Large intestine (tissue), 3 donors: ENCODE results near the gene MYO7B. TPM values are rescaled to one million over a fixed set of nuclear protein-coding genes. Genes with fewer than 3 reads are reported as not detected.
A peak's percentile ranks its signal among the peaks of the same experiment; 100 is the strongest.

Experiments
- DNase-seq, 2 donors: peaks; one replicate each; pipeline versions ENCODE4 v3.0.0 to v3.0.0-alpha.2; 2013
- H3K27ac ChIP-seq: one replicate; pipeline ENCODE4 v1.5.1; 2013; ENCODE audit warnings: low read length
- H3K27me3 ChIP-seq: 2 replicates; pipeline ENCODE4 v1.6.1; 2013; ENCODE audit warnings: low read length; ENCODE audit not compliant: control insufficient read depth, insufficient read depth
- H3K36me3 ChIP-seq: 2 replicates; pipeline ENCODE4 v1.6.1; 2013; ENCODE audit warnings: low read length; ENCODE audit not compliant: control insufficient read depth, insufficient read depth
- H3K4me1 ChIP-seq: one replicate; pipeline ENCODE4 v1.6.1; 2013; ENCODE audit warnings: low read length; ENCODE audit not compliant: control insufficient read depth, insufficient read depth
- H3K4me3 ChIP-seq: one replicate; pipeline ENCODE4 v1.5.1; 2013; ENCODE audit warnings: low read length
- H3K9me3 ChIP-seq: one replicate; pipeline ENCODE4 v1.6.1; 2013; ENCODE audit warnings: mild to moderate bottlenecking, low read depth, low read length, moderate library complexity; ENCODE audit not compliant: control insufficient read depth
- WGBS: methylation state at CpG from one replicate; pipeline ENCODE4 v1.1.5; 2013; ENCODE audit warnings: low lambda C conversion rate; ENCODE audit not compliant: insufficient coverage; 5-methylcytosine and 5-hydroxymethylcytosine counted together
- polyA plus RNA-seq: library from polyadenylated mRNA; unstranded; fragments of 120-200 nt; gene quantifications from one replicate; pipeline ENCODE4 v1.2.1, GENCODE V29; 2013

MYO7B gene
- polyA plus RNA-seq, 1 donor: 254 TPM

- Histone ChIP-seq H3K27ac (peak overlapping the region; percentile 43), H3K36me3 (no peaks in the 10 kb centered on the region), H3K4me3 (no peak overlapping the region), H3K4me1 (no peaks in the 10 kb centered on the region), H3K9me3 (peaks cover 2% of the 10 kb centered on the region), H3K27me3 (no peaks in the 10 kb centered on the region)
- DNase-seq: peak in 1 of 2 donors; percentile 49
- WGBS: 100% methylated on average over 1 of the region's 14 CpGs
These were observed 116.6 kb downstream of the MYO7B start for GRCh38 chr2:127651971-127652550.

- DNase-seq: no peak
- peaks cover 2% of the 10 kb centered on the region for H3K9me3 ChIP-seq
- H3K27me3 ChIP-seq: no peaks in the 10 kb centered on the region
- peak overlapping the region; percentile 48 for H3K27ac ChIP-seq
- H3K36me3 ChIP-seq: no peaks in the 10 kb centered on the region
- WGBS: no CpG with 5 or more reads among the region's 25 CpGs
- H3K4me3 ChIP-seq: no peak overlapping the region
- no peaks in the 10 kb centered on the region for H3K4me1 ChIP-seq
These were observed 117.4 kb downstream of the MYO7B start for GRCh38 chr2:127652786-127653357.

DNA sequence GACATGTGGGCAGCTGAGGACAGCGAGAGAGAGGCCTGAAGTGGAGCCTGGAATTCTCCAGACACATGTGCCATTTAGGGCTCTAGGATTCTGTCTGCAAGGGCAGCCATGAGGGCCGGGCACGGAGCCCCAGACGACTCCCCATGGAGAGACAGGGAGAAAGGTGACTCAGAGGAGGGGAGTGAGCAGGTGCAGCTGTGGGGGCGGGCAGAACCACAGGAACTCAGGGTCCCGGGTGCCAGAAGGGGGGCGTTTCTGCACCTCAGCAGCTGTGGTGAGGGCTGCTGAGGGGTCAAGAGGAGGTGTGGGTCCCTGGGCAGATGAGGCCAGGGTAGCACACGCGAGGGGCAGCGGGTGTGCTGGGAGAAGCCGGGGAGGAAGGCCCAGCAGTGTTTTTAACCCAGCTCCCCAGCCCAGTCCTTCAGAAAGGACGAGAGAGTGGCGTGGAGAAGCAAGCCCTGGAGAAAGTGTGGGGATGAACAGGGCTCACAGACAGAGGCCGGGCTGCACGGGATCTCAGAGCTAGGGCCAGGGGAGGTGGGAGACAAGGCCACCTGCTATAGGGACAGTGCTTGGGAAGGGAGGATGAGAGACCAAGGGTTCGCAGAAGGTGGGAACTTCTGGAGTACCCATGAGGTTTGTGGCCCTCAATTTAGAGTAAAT is 118.1 kb downstream of the MYO7B start:
- DNase-seq: no peak
- H3K4me1 ChIP-seq: no peaks in the 10 kb centered on the region
- H3K36me3 ChIP-seq: no peaks in the 10 kb centered on the region

DNA sequence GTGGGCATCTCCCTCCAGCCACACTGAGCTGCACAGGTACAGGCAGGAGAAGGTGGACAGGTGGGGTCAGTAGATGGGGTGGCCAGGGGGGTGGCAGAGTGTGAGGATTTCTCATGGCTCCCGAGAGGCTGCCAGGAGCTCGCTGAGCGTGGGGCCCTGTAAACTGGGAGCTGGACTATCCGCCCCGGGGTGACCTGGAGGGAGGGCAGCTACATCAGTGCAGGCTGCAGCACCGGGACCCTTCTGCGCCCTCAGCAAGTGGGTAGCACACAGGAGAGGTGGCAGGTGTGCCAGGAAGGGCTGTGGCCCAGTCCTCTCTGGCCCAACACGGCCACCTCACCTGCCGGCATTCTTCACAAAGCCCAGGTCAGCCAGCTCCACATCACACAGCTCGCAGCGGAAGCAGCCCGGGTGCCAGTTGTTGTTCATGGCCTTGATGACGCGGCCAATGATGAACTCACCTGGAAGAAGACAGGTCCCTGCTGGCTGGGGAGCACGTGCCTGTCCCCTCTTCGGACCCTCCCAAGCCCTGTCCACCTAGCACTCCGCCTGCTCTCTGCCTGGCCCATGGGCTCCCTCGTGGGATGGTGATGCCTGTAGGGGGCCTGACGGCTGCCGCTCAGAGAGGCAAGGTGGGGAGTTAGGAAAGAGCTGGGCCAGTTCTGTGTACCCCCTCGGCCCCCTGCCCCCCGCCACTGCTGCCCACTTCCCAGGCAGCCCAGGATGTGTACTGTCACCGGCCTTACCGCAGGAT is 118.8 kb downstream of the MYO7B start:
- no peak overlapping the region for H3K27ac ChIP-seq
- no peaks in the 10 kb centered on the region for H3K27me3 ChIP-seq
- H3K4me1 ChIP-seq: no peaks in the 10 kb centered on the region
- H3K4me3 ChIP-seq: no peak overlapping the region
- no CpG with 5 or more reads among the region's 24 CpGs for WGBS
- no peaks in the 10 kb centered on the region for H3K36me3 ChIP-seq
- no peak for DNase-seq
- peaks cover 2% of the 10 kb centered on the region for H3K9me3 ChIP-seq

More for the DNA sequence above, 118.1 kb downstream of the MYO7B start:
- H3K9me3 ChIP-seq: peaks cover 2% of the 10 kb centered on the region
- no peaks in the 10 kb centered on the region for H3K27me3 ChIP-seq
- H3K27ac ChIP-seq: peak overlapping the region; percentile 48
- no peak overlapping the region for H3K4me3 ChIP-seq
- WGBS: no CpG with 5 or more reads among the region's 16 CpGs

DNA sequence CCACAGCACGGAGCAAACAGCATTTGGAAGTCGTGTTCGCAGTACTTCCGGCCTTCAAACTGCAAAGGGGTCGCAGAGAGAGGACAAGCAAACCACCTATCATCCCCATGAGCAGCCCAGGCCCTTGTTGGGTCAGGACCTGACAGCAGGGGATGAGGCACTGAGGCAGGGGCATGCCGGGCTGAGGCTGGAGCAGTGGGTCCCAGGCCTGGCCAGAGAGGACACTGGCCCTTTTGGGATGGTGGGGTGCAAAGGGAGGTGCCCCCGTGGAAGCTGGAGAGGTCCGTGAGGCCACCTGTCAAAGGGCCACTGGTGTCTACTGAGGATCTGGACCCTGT is 119.3 kb downstream of the MYO7B start:
- Histone ChIP-seq H3K4me3 (no peak overlapping the region), H3K9me3 (peaks cover 2% of the 10 kb centered on the region), H3K27me3 (no peaks in the 10 kb centered on the region), H3K4me1 (no peaks in the 10 kb centered on the region), H3K36me3 (no peaks in the 10 kb centered on the region), H3K27ac (no peak overlapping the region)
- DNase-seq: no peak
- WGBS: no CpG with 5 or more reads among the region's 8 CpGs

DNA sequence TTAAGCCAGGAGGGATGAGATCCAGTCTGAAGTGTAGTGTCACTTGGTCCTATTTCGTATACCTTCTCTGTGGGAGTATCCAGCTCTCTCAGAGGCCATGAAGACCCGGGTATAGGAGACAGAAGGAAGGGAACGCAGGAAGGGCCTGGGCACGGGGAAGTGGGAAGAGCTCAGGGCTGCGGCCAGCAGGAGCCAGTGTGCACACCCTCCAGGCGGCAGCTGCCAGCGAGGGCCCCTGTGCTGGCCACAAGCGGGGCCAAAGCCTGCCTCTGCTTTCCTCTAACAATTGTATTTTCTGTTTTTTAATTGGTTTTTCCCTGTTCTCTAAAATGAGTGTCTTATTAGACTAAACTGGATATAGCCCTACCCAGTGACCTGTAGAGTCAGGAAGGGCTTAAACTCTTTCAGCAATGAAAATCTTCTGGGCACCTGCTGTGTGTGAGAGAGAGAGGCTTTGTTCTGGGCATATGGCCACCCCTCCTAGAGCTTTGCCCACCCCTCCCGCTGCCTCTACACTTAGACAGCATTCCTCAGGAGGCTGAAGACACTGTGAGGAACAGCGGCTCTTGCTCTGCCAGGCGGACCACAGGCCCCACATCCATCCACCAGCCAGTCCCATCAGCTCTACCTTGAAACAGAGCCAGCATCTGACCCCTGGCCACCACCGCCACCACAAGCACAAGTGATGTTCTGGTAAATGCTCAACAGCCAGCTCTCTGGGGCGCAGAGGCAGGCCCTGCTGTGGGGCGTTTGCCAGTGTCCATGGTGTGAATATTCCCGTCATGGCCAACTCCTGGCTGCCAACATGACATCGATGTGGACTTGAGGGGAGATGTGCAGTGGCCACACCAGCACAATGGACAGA is 120.0 kb downstream of the MYO7B start:
- H3K9me3 ChIP-seq: peaks cover 2% of the 10 kb centered on the region
- no CpG with 5 or more reads among the region's 16 CpGs for WGBS
- H3K27ac ChIP-seq: no peak overlapping the region
- no peaks in the 10 kb centered on the region for H3K36me3 ChIP-seq
- H3K27me3 ChIP-seq: no peaks in the 10 kb centered on the region
- DNase-seq: no peak
- no peaks in the 10 kb centered on the region for H3K4me1 ChIP-seq
- no peak overlapping the region for H3K4me3 ChIP-seq

DNA sequence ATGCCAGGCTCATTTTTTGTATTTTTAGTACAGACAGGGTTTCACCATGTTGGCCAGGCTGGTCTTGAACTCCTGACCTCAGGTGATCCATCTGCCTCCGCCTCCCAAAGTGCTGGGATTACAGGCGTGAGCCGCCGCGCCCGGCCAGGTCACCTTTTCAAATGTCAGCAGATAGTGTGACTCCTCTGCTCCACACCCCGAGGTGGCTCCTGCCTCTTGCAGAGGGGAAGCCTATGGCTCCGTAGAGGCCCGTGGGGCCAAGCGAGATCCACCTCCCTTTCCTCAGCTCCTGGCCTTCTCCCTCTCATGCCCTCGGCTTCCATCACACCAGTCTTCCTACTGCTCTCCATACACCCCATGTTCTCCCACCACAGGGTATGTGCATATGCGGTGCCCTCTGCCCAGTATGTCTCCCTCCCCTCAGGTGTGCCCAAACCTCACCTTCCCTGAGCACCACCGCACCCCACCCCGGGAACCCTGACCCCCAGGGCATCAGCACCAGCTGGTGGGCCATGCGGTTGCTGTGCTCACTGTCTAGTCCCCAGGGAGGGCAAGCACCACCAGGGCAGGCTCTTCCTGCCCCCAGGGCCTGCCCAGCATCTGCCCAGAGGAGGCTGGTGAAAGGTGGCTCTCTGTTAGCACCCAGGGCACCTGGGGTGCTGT is 121.2 kb downstream of the MYO7B start:
- 80% methylated on average over 1 of the region's 15 CpGs for WGBS
- Histone ChIP-seq H3K27ac (no peak overlapping the region), H3K27me3 (no peaks in the 10 kb centered on the region), H3K4me1 (no peaks in the 10 kb centered on the region), H3K9me3 (no peaks in the 10 kb centered on the region), H3K4me3 (no peak overlapping the region), H3K36me3 (no peaks in the 10 kb centered on the region)
- no peak for DNase-seq

GRCh38 chr2:127657232-127657595 is 121.7 kb downstream of the MYO7B start:
- no CpG with 5 or more reads among the region's 17 CpGs for WGBS
- Histone ChIP-seq H3K4me3 (no peak overlapping the region), H3K4me1 (no peaks in the 10 kb centered on the region), H3K9me3 (no peaks in the 10 kb centered on the region), H3K27me3 (peaks cover 4% of the 10 kb centered on the region), H3K27ac (no peak overlapping the region), H3K36me3 (no peaks in the 10 kb centered on the region)
- no peak for DNase-seq

DNA sequence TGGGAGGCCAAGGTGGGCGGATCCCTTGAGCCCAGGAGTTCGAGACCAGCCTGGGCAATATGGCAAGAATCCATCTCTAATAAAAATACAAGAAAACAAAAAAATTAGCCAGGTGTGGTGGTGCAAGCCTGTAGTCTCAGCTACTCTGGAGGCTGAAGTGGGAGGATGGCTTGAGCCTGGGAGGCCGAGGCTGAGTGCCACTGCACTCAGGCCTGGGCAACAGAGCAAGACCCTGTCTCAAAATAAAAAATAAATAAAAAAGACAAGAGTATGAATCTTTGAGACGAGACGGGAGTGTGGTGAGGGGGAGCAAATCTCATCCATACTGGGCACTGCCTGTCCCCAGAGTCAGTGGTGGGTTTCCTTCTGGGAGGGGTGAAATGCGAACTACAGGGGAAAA is 122.7 kb downstream of the MYO7B start:
- H3K9me3 ChIP-seq: no peaks in the 10 kb centered on the region
- H3K27me3 ChIP-seq: peaks cover 8% of the 10 kb centered on the region
- DNase-seq: no peak
- WGBS: no CpG with 5 or more reads among the region's 6 CpGs
- no peak overlapping the region for H3K4me3 ChIP-seq
- H3K4me1 ChIP-seq: no peaks in the 10 kb centered on the region
- no peaks in the 10 kb centered on the region for H3K36me3 ChIP-seq
- H3K27ac ChIP-seq: no peak overlapping the region
